ENCODE measurements around the gene GYS2.

DNA sequence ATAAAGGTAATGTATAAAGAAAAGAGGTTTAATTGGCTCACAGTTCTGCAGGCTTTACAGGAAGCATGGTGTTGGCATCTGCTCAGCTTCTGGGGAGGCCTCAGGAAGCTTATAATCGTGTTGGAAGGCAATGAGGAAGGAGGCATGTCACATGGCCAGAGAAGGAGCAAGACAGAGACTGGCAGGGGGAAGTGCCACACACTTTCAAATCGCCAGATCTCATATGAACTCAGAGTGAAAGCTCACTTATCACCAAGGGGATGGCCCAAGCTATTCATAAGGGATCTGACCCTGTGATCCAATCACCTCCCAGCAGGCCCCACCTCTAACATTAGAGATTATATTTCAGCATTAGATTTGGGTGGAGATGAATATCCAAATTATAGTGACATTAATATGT, 26.7 kb upstream of the GYS2 start:
- TF ChIP-seq, protein P1, sequence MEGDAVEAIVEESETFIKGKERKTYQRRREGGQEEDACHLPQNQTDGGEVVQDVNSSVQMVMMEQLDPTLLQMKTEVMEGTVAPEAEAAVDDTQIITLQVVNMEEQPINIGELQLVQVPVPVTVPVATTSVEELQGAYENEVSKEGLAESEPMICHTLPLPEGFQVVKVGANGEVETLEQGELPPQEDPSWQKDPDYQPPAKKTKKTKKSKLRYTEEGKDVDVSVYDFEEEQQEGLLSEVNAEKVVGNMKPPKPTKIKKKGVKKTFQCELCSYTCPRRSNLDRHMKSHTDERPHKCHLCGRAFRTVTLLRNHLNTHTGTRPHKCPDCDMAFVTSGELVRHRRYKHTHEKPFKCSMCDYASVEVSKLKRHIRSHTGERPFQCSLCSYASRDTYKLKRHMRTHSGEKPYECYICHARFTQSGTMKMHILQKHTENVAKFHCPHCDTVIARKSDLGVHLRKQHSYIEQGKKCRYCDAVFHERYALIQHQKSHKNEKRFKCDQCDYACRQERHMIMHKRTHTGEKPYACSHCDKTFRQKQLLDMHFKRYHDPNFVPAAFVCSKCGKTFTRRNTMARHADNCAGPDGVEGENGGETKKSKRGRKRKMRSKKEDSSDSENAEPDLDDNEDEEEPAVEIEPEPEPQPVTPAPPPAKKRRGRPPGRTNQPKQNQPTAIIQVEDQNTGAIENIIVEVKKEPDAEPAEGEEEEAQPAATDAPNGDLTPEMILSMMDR (IDR thresholded peaks at IDR 0.05), result no peak
- TF ChIP-seq POLR2A (IDR thresholded peaks at IDR 0.05) (no peak), POLR2AphosphoS5 (IDR thresholded peaks at IDR 0.05) (no peak)
